Neutrophil (primary cell): ENCODE data around the gene NT5DC4.

ENCODE experiments used
- H3K27ac ChIP-seq: fragments of 200-600 bp; sonication (generic); 2 replicates; pipeline ENCODE4 v1.5.1; 2016; ENCODE audit warnings: mild to moderate bottlenecking, moderate library complexity
- H3K27me3 ChIP-seq: fragments of 200-600 bp; sonication (generic); 2 replicates; pipeline ENCODE4 v1.6.0; 2016; ENCODE audit warnings: mild to moderate bottlenecking
- H3K36me3 ChIP-seq: fragments of 200-600 bp; sonication (generic); 2 replicates; pipeline ENCODE4 v1.5.1; 2017
- H3K4me1 ChIP-seq, 2 experiments: fragments of 200-600 bp in 1 of 2; sonication (generic) in 1 of 2; 1 replicate in 1 of 2; 2 replicates in 1 of 2; pipeline versions ENCODE4 v1.5.1 to v1.6.1; 2013 to 2016; ENCODE audit warnings: low read depth in 1 of 2, low read length in 1 of 2, mild to moderate bottlenecking in 1 of 2, moderate library complexity in 1 of 2; ENCODE audit not compliant: control insufficient read depth in 1 of 2, insufficient read depth in 1 of 2
- H3K4me3 ChIP-seq, 2 experiments: fragments of 200-600 bp in 1 of 2; sonication (generic) in 1 of 2; 1 replicate in 1 of 2; 2 replicates in 1 of 2; pipeline ENCODE4 v1.5.1; 2013 to 2016; ENCODE audit warnings: low read depth in 1 of 2, low read length in 1 of 2, mild to moderate bottlenecking in 1 of 2, moderate library complexity in 1 of 2
- H3K9me3 ChIP-seq: fragments of 200-600 bp; sonication (generic); 2 replicates; pipeline ENCODE4 v1.5.1; 2016
- TF ChIP-seq, protein P1 (sequence below): fragments of 200-600 bp; sonication (generic); IDR thresholded peaks from 2 replicates; pipeline ENCODE4 v1.5.1; 2016; ENCODE audit warnings: antibody characterized with exemption

Gene NT5DC4

DNA sequence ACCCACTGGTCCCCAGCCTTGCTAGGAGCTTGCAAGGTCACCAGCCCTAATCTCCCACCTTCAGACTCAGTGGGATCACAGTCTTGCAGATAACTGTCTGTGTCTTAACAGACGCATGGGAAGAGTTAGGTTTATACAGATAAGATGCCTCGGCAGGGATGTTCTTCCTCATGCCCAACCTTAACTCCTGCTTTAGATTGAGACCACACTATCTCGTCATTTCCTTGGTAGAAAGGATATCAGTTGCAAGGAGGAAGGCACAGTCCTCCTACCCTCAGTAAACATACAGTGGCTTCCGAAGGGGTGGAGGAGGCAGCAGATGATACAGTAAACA is 7.2 kb downstream of the NT5DC4 start:
- H3K4me3 ChIP-seq, result no peak overlapping the region
- no peaks in the 10 kb centered on the region for H3K36me3 ChIP-seq
- no peaks in the 10 kb centered on the region for H3K9me3 ChIP-seq
- peaks cover 32 to 33% of the 10 kb centered on the region in 2 experiments for H3K4me1 ChIP-seq
- TF ChIP-seq, protein P1, sequence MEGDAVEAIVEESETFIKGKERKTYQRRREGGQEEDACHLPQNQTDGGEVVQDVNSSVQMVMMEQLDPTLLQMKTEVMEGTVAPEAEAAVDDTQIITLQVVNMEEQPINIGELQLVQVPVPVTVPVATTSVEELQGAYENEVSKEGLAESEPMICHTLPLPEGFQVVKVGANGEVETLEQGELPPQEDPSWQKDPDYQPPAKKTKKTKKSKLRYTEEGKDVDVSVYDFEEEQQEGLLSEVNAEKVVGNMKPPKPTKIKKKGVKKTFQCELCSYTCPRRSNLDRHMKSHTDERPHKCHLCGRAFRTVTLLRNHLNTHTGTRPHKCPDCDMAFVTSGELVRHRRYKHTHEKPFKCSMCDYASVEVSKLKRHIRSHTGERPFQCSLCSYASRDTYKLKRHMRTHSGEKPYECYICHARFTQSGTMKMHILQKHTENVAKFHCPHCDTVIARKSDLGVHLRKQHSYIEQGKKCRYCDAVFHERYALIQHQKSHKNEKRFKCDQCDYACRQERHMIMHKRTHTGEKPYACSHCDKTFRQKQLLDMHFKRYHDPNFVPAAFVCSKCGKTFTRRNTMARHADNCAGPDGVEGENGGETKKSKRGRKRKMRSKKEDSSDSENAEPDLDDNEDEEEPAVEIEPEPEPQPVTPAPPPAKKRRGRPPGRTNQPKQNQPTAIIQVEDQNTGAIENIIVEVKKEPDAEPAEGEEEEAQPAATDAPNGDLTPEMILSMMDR, result no peak
- peak overlapping the region; percentile 56 for H3K27ac ChIP-seq
- H3K27me3 ChIP-seq, result no peaks in the 10 kb centered on the region

DNA sequence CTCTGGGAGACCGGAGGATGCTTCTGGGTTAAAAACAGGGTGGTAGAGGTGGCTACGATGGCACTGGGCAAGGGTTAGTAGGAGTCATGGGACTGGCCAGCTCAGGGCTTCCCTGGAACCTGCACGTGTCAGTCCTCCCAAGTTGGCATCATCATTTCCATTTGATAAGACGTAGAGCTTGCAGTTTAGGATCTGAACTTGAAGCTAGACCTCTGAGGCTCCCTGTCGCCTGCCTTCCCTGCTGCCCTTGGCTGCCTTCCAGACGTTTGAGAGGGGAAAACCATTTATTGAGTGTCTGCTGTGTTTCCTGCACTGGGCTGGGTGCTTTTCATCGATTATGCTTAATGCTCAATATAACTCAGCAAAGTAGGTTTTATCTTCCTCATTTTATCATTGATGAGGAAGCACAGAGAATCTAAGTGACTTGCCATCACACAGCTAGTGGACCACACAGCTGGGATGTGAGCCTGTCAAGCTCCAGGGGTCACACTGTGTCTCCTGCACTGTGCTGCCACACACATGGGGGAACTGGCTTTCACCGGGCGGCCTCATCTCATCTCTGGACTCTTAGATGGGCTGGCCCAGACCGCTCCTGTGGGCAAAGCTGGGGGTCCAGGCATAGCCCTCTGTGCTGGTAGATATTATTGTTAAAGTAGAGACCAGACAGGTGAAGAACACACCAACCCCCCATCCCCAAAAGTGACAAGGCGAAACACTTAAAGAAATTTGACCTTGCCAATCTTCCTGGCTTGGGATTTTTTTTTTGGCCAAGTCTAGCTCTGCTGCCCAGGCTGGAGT is 7.8 kb downstream of the NT5DC4 start:
- no peak overlapping the region for H3K4me3 ChIP-seq
- peaks cover 32 to 33% of the 10 kb centered on the region in 2 experiments for H3K4me1 ChIP-seq
- no peaks in the 10 kb centered on the region for H3K27me3 ChIP-seq
- H3K36me3 ChIP-seq, result no peaks in the 10 kb centered on the region
- TF ChIP-seq, protein P1, result no peak
- no peaks in the 10 kb centered on the region for H3K9me3 ChIP-seq
- H3K27ac ChIP-seq, result peak overlapping the region; percentile 56

DNA sequence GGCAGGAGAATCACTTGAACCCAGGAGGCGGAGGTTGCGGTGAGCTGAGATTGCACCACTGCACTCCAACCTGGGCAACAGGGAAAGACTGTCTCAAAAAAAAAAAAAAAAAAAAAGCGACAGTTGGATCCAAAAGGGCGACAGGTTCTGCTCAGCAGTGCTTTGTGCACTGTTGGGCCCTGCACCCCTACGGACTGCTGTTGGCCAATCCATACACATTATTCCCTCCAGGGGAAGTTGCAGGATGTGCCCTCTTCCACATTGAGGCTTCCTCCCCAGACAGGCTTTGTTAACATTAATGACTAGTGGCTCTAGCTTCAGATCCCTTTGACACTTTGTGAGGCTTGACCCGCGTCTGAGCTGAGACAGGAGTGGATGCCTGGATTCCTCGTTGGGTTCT is 9.4 kb downstream of the NT5DC4 start:
- Histone ChIP-seq H3K9me3 (no peaks in the 10 kb centered on the region), H3K27ac (no peak overlapping the region), H3K4me1 (peaks cover 32 to 33% of the 10 kb centered on the region in 2 experiments), H3K4me3 (no peak overlapping the region), H3K36me3 (no peaks in the 10 kb centered on the region), H3K27me3 (no peaks in the 10 kb centered on the region)
- TF ChIP-seq, protein P1, result no peak

DNA sequence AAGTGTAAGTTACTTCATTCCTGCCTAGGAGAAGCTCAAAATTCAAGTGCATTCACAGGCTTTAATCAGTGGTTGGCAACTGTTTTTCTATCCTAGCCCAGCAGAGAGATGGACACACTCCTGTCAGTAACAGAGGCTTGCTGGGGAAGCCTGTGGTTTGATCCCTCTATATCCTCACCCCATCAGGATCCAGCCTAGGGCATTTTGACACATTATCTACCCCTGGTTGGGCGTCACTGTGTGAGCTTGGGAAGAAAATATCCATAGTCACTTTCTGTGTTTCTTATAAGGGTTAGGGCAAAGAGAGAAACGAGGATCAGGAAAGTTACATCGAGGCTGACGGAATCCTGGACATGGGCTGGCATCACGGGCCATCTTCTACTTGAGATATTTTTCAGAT is 10.0 kb downstream of the NT5DC4 start:
- Histone ChIP-seq H3K36me3 (no peaks in the 10 kb centered on the region), H3K27me3 (no peaks in the 10 kb centered on the region), H3K9me3 (no peaks in the 10 kb centered on the region), H3K4me3 (no peak overlapping the region), H3K4me1 (peaks cover 32 to 33% of the 10 kb centered on the region in 2 experiments), H3K27ac (no peak overlapping the region)
- TF ChIP-seq, protein P1, result no peak

DNA sequence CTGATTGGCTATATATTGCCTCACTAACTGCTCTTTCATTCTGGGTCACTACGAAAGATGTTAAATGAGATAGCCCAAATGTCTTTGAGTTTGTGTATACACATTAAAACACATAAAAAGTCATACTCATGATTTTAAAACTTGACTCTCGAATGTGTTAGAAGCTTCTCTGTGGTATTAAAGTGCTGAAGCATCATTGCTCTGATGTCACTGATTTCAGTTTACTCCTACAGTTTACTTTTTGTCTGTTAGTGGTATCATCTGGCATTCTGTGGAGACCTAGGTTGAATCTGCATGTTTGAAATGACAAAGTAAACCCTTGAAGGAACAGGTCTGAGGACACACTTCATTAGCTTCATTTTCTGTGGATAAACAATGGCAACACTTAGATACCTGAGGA is 10.7 kb downstream of the NT5DC4 start:
- H3K27ac ChIP-seq, result no peak overlapping the region
- no peak overlapping the region for H3K4me3 ChIP-seq
- H3K9me3 ChIP-seq, result no peaks in the 10 kb centered on the region
- TF ChIP-seq, protein P1, result no peak
- H3K36me3 ChIP-seq, result no peaks in the 10 kb centered on the region
- H3K4me1 ChIP-seq, result peaks cover 28 to 29% of the 10 kb centered on the region in 2 experiments
- H3K27me3 ChIP-seq, result no peaks in the 10 kb centered on the region
